22Rv1 (cell line): ENCODE results near the gene SLC27A1.

ENCODE experiments used
- ZFX ChIP-seq: fragments of 450-650 bp; IDR thresholded peaks from 2 replicates; pipeline ENCODE4 v1.6.1; 2017; ENCODE audit warnings: antibody characterized with exemption, borderline replicate concordance
- TF ChIP-seq, protein P1 (sequence below): fragments of 450-650 bp; IDR thresholded peaks from 2 replicates; pipeline ENCODE4 v1.5.1; 2017; ENCODE audit warnings: mild to moderate bottlenecking

DNA sequence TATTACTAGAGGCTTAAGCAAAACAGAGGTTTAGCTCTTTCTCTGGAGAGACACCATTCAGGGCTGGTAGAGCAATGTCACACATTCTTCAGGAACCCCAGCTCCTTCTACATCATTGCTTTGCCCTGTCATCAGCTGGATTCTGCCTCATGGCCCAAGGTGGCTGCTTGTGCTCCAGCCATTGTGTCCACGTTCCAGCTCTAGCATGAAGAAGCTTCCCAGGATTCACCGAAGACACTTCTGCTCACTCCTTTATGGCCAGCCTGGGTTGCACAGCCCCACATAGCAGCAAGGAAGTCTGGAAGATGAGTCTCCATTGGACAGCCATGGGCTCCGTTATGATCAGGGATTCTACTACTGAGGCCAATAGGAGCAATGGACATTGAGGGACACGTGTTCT, 54.3 kb downstream of the SLC27A1 start:
- TF ChIP-seq, protein P1, sequence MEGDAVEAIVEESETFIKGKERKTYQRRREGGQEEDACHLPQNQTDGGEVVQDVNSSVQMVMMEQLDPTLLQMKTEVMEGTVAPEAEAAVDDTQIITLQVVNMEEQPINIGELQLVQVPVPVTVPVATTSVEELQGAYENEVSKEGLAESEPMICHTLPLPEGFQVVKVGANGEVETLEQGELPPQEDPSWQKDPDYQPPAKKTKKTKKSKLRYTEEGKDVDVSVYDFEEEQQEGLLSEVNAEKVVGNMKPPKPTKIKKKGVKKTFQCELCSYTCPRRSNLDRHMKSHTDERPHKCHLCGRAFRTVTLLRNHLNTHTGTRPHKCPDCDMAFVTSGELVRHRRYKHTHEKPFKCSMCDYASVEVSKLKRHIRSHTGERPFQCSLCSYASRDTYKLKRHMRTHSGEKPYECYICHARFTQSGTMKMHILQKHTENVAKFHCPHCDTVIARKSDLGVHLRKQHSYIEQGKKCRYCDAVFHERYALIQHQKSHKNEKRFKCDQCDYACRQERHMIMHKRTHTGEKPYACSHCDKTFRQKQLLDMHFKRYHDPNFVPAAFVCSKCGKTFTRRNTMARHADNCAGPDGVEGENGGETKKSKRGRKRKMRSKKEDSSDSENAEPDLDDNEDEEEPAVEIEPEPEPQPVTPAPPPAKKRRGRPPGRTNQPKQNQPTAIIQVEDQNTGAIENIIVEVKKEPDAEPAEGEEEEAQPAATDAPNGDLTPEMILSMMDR = no peak
- no peak for TF ChIP-seq ZFX
